Caco-2 (cell line): Measurements from ENCODE around the gene TIMM44. TPM values are rescaled to one million over a fixed set of nuclear protein-coding genes. Genes with fewer than 3 reads are reported as not detected.

Experiments
- BruUV-seq: library from RNA; stranded (reverse); fragments of 400-500 nt; replicated peaks from 2 replicates; lab custom pipeline; 2021; lab: Mats Ljungman, UMichigan
- CTCF ChIA-PET: fragments of 300-600 bp; sonication (Branson Sonifier 250); formaldehyde crosslinking; loops from one replicate; lab custom pipeline; 2022; ENCODE audit warnings: antibody characterized with exemption; lab: Charles Lee
- POLR2A ChIA-PET: fragments of 300-600 bp; sonication (Branson Sonifier 250); formaldehyde crosslinking; loops from one replicate; lab custom pipeline; 2022; ENCODE audit warnings: antibody characterized with exemption; lab: Charles Lee
- DNase-seq, 2 experiments: peaks; one replicate each; pipeline versions ENCODE4 v3.0.0 to v3.0.0-alpha.2; 2020 to 2022
- H3K27me3 ChIP-seq: replicated peaks from 2 replicates; pipeline ENCODE4 v1.6.0; 2011; ENCODE audit warnings: low read length; ENCODE audit not compliant: control insufficient read depth, insufficient read depth
- H3K36me3 ChIP-seq: 2 replicates; pipeline ENCODE4 v1.5.1; 2011; ENCODE audit warnings: low read length; ENCODE audit not compliant: control insufficient read depth, insufficient read depth
- H3K4me1 ChIP-seq: fragments of 250-450 bp; sonication (Bioruptor Pico); 2 replicates; pipeline ENCODE4 v1.5.1; 2020; ENCODE audit warnings: mild to moderate bottlenecking
- H3K4me3 ChIP-seq: 2 replicates; pipeline ENCODE4 v1.5.1; 2011; ENCODE audit warnings: low read depth, mild to moderate bottlenecking, control low read depth, low read length
- H3K9me3 ChIP-seq: fragments of 250-450 bp; sonication (Bioruptor Pico); 2 replicates; pipeline ENCODE4 v1.5.1; 2020; ENCODE audit warnings: mild to moderate bottlenecking, moderate library complexity
- H3K27ac Mint-ChIP-seq: one replicate; pipeline ENCODE4 v1.8.0; 2022; ENCODE audit warnings: mixed read lengths; ENCODE audit not compliant: unreplicated experiment
- H3K27me3 Mint-ChIP-seq: one replicate; pipeline ENCODE4 v1.8.0; 2022; ENCODE audit warnings: mixed read lengths; ENCODE audit not compliant: insufficient read depth, unreplicated experiment
- H3K36me3 Mint-ChIP-seq: one replicate; pipeline ENCODE4 v1.8.0; 2022; ENCODE audit warnings: mild to moderate bottlenecking, mixed read lengths; ENCODE audit not compliant: insufficient read depth, unreplicated experiment
- H3K4me1 Mint-ChIP-seq: one replicate; pipeline ENCODE4 v1.8.0; 2022; ENCODE audit warnings: low read depth, mixed read lengths; ENCODE audit not compliant: unreplicated experiment
- H3K4me3 Mint-ChIP-seq: one replicate; pipeline ENCODE4 v1.8.0; 2022; ENCODE audit warnings: mild to moderate bottlenecking, moderate library complexity, mixed read lengths; ENCODE audit not compliant: unreplicated experiment
- H3K9me3 Mint-ChIP-seq: one replicate; pipeline ENCODE4 v1.8.0; 2022; ENCODE audit warnings: mixed read lengths; ENCODE audit not compliant: unreplicated experiment
- CTCF ChIP-seq, 2 experiments: fragments of 200-600 bp in 1 of 2; IDR thresholded peaks; 1 replicate in 1 of 2; 2 replicates in 1 of 2; pipeline versions ENCODE4 v1.5.1 to v1.8.0; 2011 to 2022; ENCODE audit warnings: antibody characterized with exemption in 1 of 2, control low read depth in 1 of 2, inconsistent platforms in 1 of 2, low read depth in 1 of 2, low read length in 1 of 2, mild to moderate bottlenecking in 1 of 2, moderate library complexity in 1 of 2; ENCODE audit not compliant: insufficient read depth in 1 of 2, severe bottlenecking in 1 of 2, unreplicated experiment in 1 of 2
- intact Hi-C: fragments of 100-400 bp; cut with micrococcal nuclease; formaldehyde crosslinking; loops from one replicate; pipeline ENCODE4 v1.10.0; 2022; ENCODE audit not compliant: unreplicated experiment
- total RNA-seq: library from RNA; stranded (reverse); gene quantifications from 2 replicates; pipeline ENCODE4 v1.2.3, GENCODE V29; 2022

TIMM44 gene
- total RNA-seq, 1 experiment from 2014 or later: 129 TPM

DNA sequence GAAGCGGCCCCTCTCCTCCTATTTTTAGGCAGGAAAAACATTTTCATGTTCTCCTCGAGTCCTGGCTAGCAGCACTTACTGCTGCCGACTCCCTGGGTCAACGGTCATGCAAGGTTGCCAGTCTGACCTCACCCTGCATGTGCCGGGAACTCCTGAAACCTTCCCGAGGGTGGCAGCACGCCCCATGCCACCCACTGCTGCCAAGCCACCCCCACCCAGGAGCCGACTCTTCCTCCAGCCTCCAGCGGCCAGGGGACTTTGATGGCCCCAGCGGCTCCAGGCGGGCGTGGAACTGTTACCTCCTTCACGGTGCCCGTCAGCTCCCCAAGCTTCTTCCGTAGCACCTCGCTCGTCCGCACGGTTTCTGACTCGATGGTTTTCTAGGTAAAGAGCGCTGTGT, 8.7 kb downstream of the TIMM44 start:
- no peaks in the 10 kb centered on the region for H3K27me3 ChIP-seq
- H3K9me3 ChIP-seq: no peaks in the 10 kb centered on the region
- H3K4me1 ChIP-seq: no peaks in the 10 kb centered on the region; the same call in 1 of the 2 replicates
- H3K27ac Mint-ChIP-seq: no peak overlapping the region
- H3K27me3 Mint-ChIP-seq: no peaks in the 10 kb centered on the region
- no peak for DNase-seq
- ChIA-PET POLR2A (interaction anchor here (1.2 kb wide), 1 partner anchor 9 kb away, joined by 7 read pairs; the partner anchor contains the start of gene TIMM44), CTCF (no interaction called here)
- no TSS peak for BruUV-seq
- no peaks in the 10 kb centered on the region for H3K9me3 Mint-ChIP-seq
- intact Hi-C loops: no loop called here
- H3K4me3 ChIP-seq: no peak overlapping the region
- peaks cover 1% of the 10 kb centered on the region; the same call in 1 of the 2 replicates for H3K36me3 ChIP-seq
- peaks cover 81% of the 10 kb centered on the region for H3K36me3 Mint-ChIP-seq
- no peak overlapping the region for H3K4me3 Mint-ChIP-seq
- TF ChIP-seq CTCF (IDR thresholded peaks at IDR 0.05; ENCODE audit: insufficient read depth in 1 of 2, low read depth in 1 of 2, low read length in 1 of 2, severe bottlenecking in 1 of 2, unreplicated experiment in 1 of 2): no peak
- no peaks in the 10 kb centered on the region for H3K4me1 Mint-ChIP-seq

- ChIA-PET POLR2A (interaction anchor here (0.6 to 1.2 kb wide), 2 partner anchors 10 to 19 kb away, joined by 6 to 7 read pairs; partner anchors contain the start of genes TGFBR3L and TIMM44), CTCF (interaction anchor here (0.6 kb wide), 1 partner anchor 18 kb away, joined by 3 read pairs; no protein-coding TSS in a partner anchor)
- Histone ChIP-seq H3K9me3 (no peaks in the 10 kb centered on the region), H3K4me1 (peaks cover 6% of the 10 kb centered on the region; the same call in 1 of the 2 replicates), H3K36me3 (peaks cover 1% of the 10 kb centered on the region; the same call in 1 of the 2 replicates), H3K4me3 (no peak overlapping the region), H3K27me3 (no peaks in the 10 kb centered on the region)
- intact Hi-C loops: no loop called here
- no peak for TF ChIP-seq CTCF (IDR thresholded peaks at IDR 0.05; ENCODE audit: insufficient read depth in 1 of 2, low read depth in 1 of 2, low read length in 1 of 2, severe bottlenecking in 1 of 2, unreplicated experiment in 1 of 2)
- Mint-ChIP-seq H3K4me1 (peaks cover 3% of the 10 kb centered on the region), H3K27ac (no peak overlapping the region), H3K27me3 (no peaks in the 10 kb centered on the region), H3K36me3 (peaks cover 81% of the 10 kb centered on the region), H3K4me3 (no peak overlapping the region), H3K9me3 (no peaks in the 10 kb centered on the region)
- no TSS peak for BruUV-seq
- no peak for DNase-seq
Measured at GRCh38 chr19:7933828-7934725, 9.4 kb downstream of the TIMM44 start.

GRCh38 chr19:7933411-7933810, 10.1 kb downstream of the TIMM44 start:
- no peak overlapping the region for H3K27ac Mint-ChIP-seq
- Histone ChIP-seq H3K4me3 (no peak overlapping the region), H3K27me3 (no peaks in the 10 kb centered on the region), H3K9me3 (no peaks in the 10 kb centered on the region), H3K36me3 (peaks cover 1% of the 10 kb centered on the region; the same call in 1 of the 2 replicates), H3K4me1 (peaks cover 9% of the 10 kb centered on the region; the same call in 1 of the 2 replicates)
- BruUV-seq: no TSS peak
- ChIA-PET CTCF (interaction anchor here (0.6 kb wide), 1 partner anchor 19 kb away, joined by 3 read pairs; no protein-coding TSS in a partner anchor), POLR2A (interaction anchor here (0.6 kb wide), 1 partner anchor 18 kb away, joined by 6 read pairs; the partner anchor contains the start of gene TGFBR3L)
- peaks cover 9% of the 10 kb centered on the region for H3K4me1 Mint-ChIP-seq
- DNase-seq: no peak
- no peaks in the 10 kb centered on the region for H3K9me3 Mint-ChIP-seq
- no peaks in the 10 kb centered on the region for H3K27me3 Mint-ChIP-seq
- peak in 1 of 2 experiments; percentile 38 for TF ChIP-seq CTCF (IDR thresholded peaks at IDR 0.05; ENCODE audit: insufficient read depth in 1 of 2, low read depth in 1 of 2, low read length in 1 of 2, severe bottlenecking in 1 of 2, unreplicated experiment in 1 of 2)
- intact Hi-C loops: no loop called here
- H3K36me3 Mint-ChIP-seq: peaks cover 81% of the 10 kb centered on the region
- no peak overlapping the region for H3K4me3 Mint-ChIP-seq
